HG02840 (cell line): Measurements from ENCODE around the gene ZNF550.

Experiments
- ATAC-seq: cut with Tn5 transposase; IDR thresholded peaks from one replicate; pipeline ENCODE4 v1.9.1; 2021; ENCODE audit warnings: mild to moderate bottlenecking, moderate library complexity, moderate number of reproducible peaks; ENCODE audit not compliant: unreplicated experiment, low FRiP score

ZNF550 gene

DNA sequence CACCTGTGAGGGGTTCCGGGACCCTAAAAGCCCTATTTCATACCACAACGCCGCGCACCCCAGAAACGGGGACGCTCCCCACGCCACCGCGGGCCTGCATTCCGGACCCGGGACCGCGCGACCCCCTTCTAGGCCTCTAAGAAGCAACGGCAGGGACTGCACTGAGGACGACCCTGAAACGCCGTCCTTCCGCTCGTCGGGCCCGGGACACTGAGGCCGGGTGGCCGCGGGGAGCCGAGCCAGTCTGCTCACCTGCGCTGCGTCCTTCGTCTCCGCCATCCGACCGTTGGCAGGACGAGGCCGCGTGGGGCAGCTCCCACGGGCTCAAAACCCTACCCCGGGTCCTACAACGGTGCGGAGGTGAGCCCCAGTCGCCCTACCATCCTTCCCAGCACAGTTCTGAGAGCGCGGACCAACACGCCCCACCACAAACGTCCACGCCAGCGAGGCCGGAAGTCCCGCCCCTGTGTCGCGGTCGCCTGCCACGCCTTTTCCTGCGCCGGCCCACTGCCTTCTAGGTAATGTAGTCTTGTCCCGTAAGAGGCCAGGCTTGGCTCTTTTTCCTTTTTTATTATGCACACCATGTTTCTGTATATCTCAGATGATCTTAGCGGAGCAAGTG is at the start of gene ZNF550:
Gene ZNF550 (minus strand): TSS at position 460 of the 622 bp plus-strand sequence. CDS start 181 bp downstream, at position 279.
- ATAC-seq: peak; percentile 96

DNA sequence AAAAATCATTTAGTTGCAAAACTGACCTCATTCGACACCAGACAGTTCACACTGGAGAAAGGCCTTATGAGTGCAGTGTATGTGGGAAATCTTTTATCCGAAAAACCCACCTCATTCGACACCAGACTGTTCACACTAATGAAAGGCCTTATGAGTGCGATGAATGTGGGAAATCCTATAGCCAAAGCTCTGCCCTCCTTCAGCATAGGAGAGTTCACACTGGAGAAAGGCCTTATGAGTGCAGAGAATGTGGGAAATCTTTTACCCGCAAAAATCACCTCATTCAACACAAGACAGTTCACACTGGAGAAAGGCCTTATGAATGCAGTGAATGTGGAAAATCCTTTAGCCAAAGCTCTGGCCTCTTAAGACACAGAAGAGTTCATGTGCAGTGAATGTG is 47.3 kb upstream of the ZNF550 start:
- ATAC-seq: no peak

DNA sequence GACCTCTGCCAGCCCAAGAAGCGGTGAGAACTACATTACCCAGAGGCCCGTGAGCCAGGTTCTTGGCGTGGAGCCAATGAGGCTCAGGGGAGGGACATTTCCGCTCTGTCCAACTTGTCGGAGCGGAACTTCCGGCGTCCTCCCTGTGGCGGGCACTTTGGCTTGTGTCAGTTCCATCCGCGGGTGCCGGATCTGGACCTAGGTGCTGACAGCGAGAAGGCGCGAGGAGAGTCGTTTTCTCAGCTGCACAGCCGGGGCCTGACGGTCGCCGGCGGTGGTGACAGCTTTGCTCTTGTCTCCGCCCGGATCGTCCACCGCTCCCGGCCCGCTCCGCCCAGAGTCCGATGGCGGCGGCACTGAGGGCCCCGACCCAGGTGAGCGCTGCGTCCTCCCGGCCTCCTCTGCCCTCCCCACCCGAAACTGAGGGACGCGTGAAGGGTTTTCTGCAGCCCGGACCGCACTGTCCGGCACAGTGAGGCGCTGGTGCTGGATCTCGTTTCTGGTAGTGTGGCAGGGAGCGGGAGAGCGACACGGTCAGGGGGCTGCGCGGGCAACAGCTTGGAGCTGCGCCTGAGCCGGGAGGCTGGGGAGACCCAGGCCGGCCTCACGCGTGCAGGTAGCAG is 40.2 kb upstream of the ZNF550 start, which contains the start of gene ZNF530:
Gene ZNF530 (plus strand): TSS at position 125 of the 623 bp plus-strand sequence. CDS start 4,461 bp downstream, outside the sequence.
- peak; percentile 92 for ATAC-seq

DNA sequence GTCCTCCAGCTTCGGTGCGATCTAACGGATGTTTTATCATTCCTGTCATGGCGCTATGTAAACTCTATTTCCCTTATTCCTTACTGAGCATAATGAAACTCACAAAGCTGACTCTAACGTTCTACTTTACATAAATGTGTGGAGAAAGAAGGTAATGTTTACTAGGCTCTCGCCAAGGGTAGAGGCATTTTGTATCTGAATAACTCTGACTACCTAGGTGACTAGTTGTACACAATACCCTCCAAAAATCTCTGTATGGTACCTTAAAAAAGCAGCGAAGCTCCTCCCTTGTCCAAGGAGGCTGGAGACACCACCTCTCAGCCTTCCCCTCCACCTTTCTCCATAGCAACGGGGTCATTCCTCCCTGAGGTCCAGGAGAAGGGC is 39.7 kb upstream of the ZNF550 start:
- no peak for ATAC-seq

DNA sequence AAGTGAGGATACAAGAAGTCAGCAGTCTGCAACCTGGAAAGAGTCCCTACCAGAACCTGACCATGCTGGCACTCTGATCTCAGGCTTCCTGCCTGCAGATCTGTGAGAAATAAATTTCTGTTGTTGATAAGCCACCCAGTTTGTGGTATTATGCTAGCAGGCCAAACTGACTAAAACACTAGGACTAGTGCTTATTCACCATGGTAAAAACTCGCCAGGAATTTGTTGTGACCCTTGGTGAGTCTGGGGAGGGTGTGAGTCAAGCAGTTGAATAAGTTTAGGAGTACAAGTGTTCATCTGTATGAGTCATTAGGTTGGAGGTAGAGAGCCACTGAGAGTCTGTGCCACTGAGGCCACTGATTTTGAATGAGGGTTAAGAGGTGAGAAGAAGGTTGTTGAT is 27.9 kb upstream of the ZNF550 start:
- ATAC-seq: no peak

GRCh38 chr19:57583521-57584416 is 24.1 kb upstream of the ZNF550 start, which contains the start of gene ZIK1:
Gene ZIK1 (plus strand): TSS chr19:57584145. CDS start chr19:57584357, 212 bp downstream.
- ATAC-seq: peak; percentile 81

DNA sequence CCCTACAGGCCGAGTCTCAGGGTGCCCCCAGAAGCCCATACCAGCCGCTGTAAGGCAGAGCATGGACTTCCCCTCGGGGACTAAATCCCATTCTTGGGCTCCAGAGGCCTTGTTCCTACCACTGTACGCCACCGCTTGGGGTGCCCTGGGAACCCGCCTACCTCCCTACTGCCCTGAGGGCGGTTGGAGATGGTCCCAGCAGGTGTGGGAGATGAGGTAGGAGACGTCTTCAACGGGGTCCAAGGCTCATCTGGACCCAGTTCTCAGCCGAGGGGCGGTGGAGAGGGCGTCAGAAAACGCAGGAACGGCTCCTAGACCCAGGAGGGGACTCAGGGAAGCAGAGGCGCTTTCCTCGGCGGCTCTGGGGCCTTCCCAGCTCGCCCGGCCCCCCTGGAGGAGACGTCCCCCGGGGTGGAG is 23.4 kb upstream of the ZNF550 start:
- no peak for ATAC-seq

GRCh38 chr19:57578487-57579205 is 19.0 kb upstream of the ZNF550 start, which contains the start of gene ZNF416:
Gene ZNF416 (minus strand): TSS chr19:57578911. CDS start chr19:57578704, 207 bp downstream.
- peak; percentile 90 for ATAC-seq

DNA sequence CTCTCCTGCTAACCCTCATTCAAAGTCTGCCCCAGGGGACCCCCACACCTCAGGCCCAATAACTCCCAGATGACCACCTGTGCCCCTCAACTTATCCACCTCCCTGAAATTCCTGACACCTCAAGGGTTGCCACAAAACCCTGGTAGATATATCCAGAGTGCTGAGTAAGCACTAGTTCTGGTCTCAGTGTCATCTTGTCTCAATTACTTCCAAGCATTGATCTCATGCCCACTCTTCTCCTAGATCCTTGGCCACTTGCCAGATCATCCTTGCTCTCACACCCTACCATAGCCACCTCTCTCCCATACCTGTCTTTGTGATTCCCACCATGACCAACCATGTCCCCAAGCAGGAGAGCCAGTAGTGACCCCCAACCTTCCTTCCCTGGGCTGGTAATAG is 17.0 kb upstream of the ZNF550 start:
- no peak for ATAC-seq

GRCh38 chr19:57572415-57572947 is 12.8 kb upstream of the ZNF550 start:
- no peak for ATAC-seq

DNA sequence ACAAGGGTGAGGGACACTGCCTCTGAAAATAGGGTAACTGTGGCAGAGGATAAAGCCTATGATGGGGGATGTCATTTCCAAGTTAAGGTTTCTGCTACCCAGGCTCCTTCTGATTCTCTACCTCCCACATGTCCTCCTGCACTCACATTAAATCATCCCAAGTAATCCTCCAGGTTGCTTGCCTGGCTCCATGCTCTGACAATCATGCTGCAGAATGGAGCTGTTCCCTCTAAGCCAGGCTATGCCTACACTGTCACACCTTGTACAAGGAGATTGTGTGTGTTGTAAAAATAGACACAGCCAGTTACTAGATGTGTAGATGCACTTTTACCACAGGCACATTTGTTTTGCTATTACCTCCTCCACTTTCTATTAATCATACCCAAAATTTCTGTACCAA is 11.0 kb upstream of the ZNF550 start:
- ATAC-seq: no peak

GRCh38 chr19:57566396-57567265 is 7.0 kb upstream of the ZNF550 start:
- ATAC-seq: no peak

GRCh38 chr19:57563547-57563946 is 3.9 kb upstream of the ZNF550 start:
- no peak for ATAC-seq

DNA sequence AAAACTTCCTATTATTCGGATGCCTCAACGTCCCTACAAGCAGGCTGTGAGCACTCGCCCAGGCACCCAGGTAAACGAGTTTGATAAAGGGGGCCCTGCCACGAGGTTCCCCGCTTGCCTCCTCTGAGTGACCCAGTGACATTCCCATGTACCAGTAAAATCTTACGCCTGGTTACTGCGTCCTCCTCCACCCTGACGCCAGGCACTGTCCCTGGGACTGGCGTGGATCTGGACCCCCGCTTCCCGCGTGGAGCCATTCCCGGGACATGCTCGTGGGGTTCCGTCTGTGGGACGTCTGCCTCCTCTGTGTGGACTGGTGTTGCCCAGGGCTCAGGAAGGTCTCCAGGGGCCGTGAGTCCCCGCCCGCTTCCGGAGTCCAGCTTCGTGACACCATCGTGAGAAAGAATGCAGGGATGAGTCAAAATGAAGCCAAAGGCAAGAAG is 407 bp upstream of the ZNF550 start:
- ATAC-seq: peak; percentile 16

DNA sequence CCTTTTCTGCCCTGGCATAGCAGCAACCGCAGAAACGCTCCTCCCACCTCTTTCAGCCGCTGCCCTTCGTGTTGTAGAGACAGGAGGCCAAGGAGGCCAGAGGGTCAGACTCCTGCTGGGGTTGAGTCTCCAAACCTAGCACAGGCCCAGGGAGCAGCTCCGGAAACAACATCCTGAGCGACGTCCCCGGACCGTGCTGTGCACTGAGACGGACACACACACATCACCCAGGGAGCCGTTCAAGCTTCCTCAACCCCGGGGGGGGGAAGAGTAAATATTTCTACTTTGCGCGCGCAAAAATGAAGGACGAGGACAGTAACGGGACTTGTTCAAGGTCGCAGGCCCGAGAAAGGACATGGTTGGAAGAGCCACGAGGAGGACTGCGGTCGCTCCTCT is 657 bp downstream of the ZNF550 start:
- peak; percentile 19 for ATAC-seq

DNA sequence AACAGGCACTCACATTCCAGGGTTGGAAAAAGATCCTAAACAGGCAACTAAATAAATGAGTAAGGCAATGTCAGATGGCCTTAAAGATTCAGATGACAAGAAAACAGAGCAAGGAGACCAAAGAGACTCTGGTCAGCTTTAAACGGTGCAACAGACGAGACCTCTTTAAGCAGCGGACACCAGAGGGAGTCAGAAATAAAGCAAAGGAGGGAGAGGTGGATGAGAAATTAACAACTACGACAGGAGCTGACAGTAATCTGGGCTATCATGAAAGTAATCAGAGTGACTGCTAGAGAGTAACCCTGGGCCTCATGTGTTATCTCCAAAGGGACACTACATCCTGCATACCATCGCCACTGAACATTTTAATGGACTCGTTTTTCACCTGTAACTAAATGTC is 1.1 kb downstream of the ZNF550 start:
- no peak for ATAC-seq

GRCh38 chr19:57557659-57558058 is 2.0 kb downstream of the ZNF550 start:
- ATAC-seq: no peak

- ATAC-seq: no peak
Measured at GRCh38 chr19:57552432-57552831, 7.2 kb downstream of the ZNF550 start.

DNA sequence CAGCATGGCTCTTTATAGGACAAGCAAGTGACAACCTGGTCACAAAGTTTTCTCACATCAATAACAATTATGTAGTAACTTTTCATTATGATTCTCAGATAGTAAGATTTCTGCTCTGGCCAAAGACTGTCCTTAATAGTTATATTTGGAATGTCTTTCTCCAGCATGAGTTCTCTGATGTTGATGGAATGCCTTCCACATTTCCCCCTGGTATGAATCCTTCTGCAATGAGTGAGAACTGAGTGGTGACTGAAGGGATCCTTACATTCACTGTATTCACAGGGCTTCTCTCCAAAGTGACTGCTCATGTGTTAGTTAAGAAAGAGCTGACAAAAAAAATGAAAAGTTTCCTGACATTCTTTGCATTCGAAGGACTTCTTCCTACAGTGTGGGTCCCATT is 13.2 kb downstream of the ZNF550 start:
- no peak for ATAC-seq
